ENCODE measurements around the gene STX19.

DNA sequence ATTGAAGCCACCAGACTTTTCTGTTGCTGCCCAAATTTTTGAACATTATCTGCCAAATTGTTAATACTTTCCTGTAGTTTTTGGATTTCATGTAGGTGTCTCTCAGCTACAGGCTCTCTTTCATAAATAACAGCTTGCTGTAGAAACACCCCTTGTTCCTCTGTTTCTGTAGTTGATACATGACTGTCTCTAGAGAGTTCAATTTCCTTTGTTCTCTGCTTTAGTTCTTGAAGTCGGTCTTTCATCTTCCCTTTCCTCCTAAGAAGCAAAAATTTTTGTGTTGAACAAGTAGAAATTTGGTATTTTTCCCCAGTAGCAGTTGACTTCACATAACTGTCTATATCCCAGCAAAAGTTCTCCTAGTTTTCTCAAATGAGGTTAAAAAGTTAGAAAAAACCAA, 13.4 kb downstream of the STX19 start:
- no peak for TF ChIP-seq EZH2 (IDR thresholded peaks at IDR 0.05; ENCODE audit: insufficient read depth, poor library complexity, severe bottlenecking)
- no peak for TF ChIP-seq EZH2phosphoT487 (IDR thresholded peaks at IDR 0.05; ENCODE audit: insufficient read depth, low read depth)

Data from GM23248 (cell line).